WTC11 (cell line): ENCODE results near the gene CNTN1.

Experiments used
- ETV6 ChIP-seq: sonication (generic); formaldehyde crosslinking; IDR thresholded peaks from 2 replicates; pipeline ENCODE4 v1.8.1; 2022; ENCODE audit warnings: mild to moderate bottlenecking, missing genetic modification reagents
- FOXP1 ChIP-seq: sonication (generic); formaldehyde crosslinking; IDR thresholded peaks from 2 replicates; pipeline ENCODE4 v1.8.0; 2022; ENCODE audit warnings: missing genetic modification reagents, mild to moderate bottlenecking, moderate library complexity, borderline replicate concordance
- NR1H2 ChIP-seq: sonication (generic); formaldehyde crosslinking; IDR thresholded peaks from 2 replicates; pipeline ENCODE4 v1.9.0; 2021; ENCODE audit warnings: mild to moderate bottlenecking, moderate library complexity, missing genetic modification reagents
- SP1 ChIP-seq: sonication (generic); formaldehyde crosslinking; conservative IDR thresholded peaks from 2 replicates; pipeline ENCODE4 v1.8.1; 2022; ENCODE audit warnings: missing genetic modification reagents
- TEAD4 ChIP-seq: sonication (generic); formaldehyde crosslinking; IDR thresholded peaks from 2 replicates; pipeline ENCODE4 v1.8.0; 2022; ENCODE audit warnings: mild to moderate bottlenecking, missing genetic modification reagents
- ZNF416 ChIP-seq: fragments of 250-450 bp; sonication (Bioruptor Pico); IDR thresholded peaks from 2 replicates; pipeline ENCODE4 v1.9.0; 2021; ENCODE audit warnings: mild to moderate bottlenecking, inconsistent platforms
- TF ChIP-seq, protein P1 (sequence below): fragments of 200-600 bp; IDR thresholded peaks from 2 replicates; pipeline ENCODE4 v1.8.0; 2022; ENCODE audit warnings: antibody characterized with exemption
- TF ChIP-seq, protein P2 (sequence below): sonication (generic); formaldehyde crosslinking; IDR thresholded peaks from 2 replicates; pipeline ENCODE4 v1.8.1; 2022; ENCODE audit warnings: low read depth, missing genetic modification reagents, borderline replicate concordance
- TF ChIP-seq, protein P3 (sequence below): sonication (generic); formaldehyde crosslinking; IDR thresholded peaks from 2 replicates; pipeline ENCODE4 v1.8.1; 2023; ENCODE audit warnings: mild to moderate bottlenecking, missing genetic modification reagents, moderate library complexity
- TF ChIP-seq, protein P4 (sequence below): sonication (generic); formaldehyde crosslinking; IDR thresholded peaks from 2 replicates; pipeline ENCODE4 v1.8.0; 2022; ENCODE audit warnings: mild to moderate bottlenecking, missing genetic modification reagents

DNA sequence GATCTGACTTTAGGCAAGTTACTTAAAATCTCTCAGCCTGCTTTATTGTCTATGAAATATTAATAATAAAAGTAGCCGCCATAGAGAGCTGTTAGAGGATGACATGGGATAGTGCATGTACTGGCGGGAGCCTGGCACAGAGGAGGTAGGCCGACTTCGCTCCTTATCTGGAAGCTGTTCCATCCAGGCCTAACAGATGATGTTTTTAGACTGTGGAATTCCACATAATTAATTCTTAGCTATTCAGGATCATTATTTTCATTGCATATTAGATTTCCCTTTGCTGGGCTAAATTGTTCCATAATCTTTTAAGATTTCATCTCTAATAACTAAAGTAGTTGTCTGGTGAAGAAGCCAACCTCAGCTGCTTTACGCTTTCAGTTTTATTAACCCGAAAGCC, 30.8 kb downstream of the CNTN1 start:
- TF ChIP-seq TEAD4 (CRISPR knock-in tag) (no peak), ZNF416 (CRISPR knock-in tag) (no peak), NR1H2 (no peak), SP1 (CRISPR knock-in tag) (no peak), FOXP1 (CRISPR knock-in tag) (no peak), ETV6 (CRISPR knock-in tag) (no peak)
- TF ChIP-seq, protein P1, sequence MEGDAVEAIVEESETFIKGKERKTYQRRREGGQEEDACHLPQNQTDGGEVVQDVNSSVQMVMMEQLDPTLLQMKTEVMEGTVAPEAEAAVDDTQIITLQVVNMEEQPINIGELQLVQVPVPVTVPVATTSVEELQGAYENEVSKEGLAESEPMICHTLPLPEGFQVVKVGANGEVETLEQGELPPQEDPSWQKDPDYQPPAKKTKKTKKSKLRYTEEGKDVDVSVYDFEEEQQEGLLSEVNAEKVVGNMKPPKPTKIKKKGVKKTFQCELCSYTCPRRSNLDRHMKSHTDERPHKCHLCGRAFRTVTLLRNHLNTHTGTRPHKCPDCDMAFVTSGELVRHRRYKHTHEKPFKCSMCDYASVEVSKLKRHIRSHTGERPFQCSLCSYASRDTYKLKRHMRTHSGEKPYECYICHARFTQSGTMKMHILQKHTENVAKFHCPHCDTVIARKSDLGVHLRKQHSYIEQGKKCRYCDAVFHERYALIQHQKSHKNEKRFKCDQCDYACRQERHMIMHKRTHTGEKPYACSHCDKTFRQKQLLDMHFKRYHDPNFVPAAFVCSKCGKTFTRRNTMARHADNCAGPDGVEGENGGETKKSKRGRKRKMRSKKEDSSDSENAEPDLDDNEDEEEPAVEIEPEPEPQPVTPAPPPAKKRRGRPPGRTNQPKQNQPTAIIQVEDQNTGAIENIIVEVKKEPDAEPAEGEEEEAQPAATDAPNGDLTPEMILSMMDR, result no peak
- TF ChIP-seq, protein P2, sequence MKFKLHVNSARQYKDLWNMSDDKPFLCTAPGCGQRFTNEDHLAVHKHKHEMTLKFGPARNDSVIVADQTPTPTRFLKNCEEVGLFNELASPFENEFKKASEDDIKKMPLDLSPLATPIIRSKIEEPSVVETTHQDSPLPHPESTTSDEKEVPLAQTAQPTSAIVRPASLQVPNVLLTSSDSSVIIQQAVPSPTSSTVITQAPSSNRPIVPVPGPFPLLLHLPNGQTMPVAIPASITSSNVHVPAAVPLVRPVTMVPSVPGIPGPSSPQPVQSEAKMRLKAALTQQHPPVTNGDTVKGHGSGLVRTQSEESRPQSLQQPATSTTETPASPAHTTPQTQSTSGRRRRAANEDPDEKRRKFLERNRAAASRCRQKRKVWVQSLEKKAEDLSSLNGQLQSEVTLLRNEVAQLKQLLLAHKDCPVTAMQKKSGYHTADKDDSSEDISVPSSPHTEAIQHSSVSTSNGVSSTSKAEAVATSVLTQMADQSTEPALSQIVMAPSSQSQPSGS (CRISPR knock-in tag), result no peak
- TF ChIP-seq, protein P3, sequence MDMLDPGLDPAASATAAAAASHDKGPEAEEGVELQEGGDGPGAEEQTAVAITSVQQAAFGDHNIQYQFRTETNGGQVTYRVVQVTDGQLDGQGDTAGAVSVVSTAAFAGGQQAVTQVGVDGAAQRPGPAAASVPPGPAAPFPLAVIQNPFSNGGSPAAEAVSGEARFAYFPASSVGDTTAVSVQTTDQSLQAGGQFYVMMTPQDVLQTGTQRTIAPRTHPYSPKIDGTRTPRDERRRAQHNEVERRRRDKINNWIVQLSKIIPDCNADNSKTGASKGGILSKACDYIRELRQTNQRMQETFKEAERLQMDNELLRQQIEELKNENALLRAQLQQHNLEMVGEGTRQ, result no peak
- TF ChIP-seq, protein P4, sequence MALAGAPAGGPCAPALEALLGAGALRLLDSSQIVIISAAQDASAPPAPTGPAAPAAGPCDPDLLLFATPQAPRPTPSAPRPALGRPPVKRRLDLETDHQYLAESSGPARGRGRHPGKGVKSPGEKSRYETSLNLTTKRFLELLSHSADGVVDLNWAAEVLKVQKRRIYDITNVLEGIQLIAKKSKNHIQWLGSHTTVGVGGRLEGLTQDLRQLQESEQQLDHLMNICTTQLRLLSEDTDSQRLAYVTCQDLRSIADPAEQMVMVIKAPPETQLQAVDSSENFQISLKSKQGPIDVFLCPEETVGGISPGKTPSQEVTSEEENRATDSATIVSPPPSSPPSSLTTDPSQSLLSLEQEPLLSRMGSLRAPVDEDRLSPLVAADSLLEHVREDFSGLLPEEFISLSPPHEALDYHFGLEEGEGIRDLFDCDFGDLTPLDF (CRISPR knock-in tag), result no peak
